Activated CD8-positive, alpha-beta T cell treated with anti-CD3 and anti-CD28 coated beads for 36 hours (primary cell): ENCODE results near the gene FAAH. TPM values are rescaled to one million over a fixed set of nuclear protein-coding genes. Genes with fewer than 3 reads are reported as not detected.
A peak's percentile ranks its signal among the peaks of the same experiment; 100 is the strongest.

Source experiments
- ATAC-seq: fragments of 200-7000 bp; cut with Tn5 transposase; one replicate; pipeline ENCODE4 v1.10.0; 2021; ENCODE audit warnings: mild to moderate bottlenecking, moderate library complexity
- CTCF ChIA-PET: fragments of 350-600 bp; sonication (Branson Sonifier 250); formaldehyde crosslinking; loops from one replicate; lab custom pipeline; 2021; ENCODE audit warnings: antibody characterized with exemption; lab: Charles Lee
- POLR2A ChIA-PET: fragments of 350-600 bp; sonication (Branson Sonifier 250); formaldehyde crosslinking; loops from one replicate; lab custom pipeline; 2021; ENCODE audit warnings: antibody characterized with exemption; lab: Charles Lee
- DNase-seq: peaks from one replicate; pipeline ENCODE4 v3.0.0-alpha.2; 2020
- H3K27ac Mint-ChIP-seq: one replicate; pipeline ENCODE4 v1.8.0; 2021; ENCODE audit warnings: mild to moderate bottlenecking, mixed read lengths
- H3K27me3 Mint-ChIP-seq: one replicate; pipeline ENCODE4 v1.8.0; 2021; ENCODE audit warnings: mixed read lengths
- H3K36me3 Mint-ChIP-seq: one replicate; pipeline ENCODE4 v1.8.0; 2021; ENCODE audit warnings: low read depth, mixed read lengths
- H3K4me1 Mint-ChIP-seq: one replicate; pipeline ENCODE4 v1.8.0; 2021; ENCODE audit warnings: low read depth, mixed read lengths
- H3K4me3 Mint-ChIP-seq: one replicate; pipeline ENCODE4 v1.8.0; 2021; ENCODE audit warnings: mild to moderate bottlenecking, moderate library complexity, mixed read lengths
- H3K9me3 Mint-ChIP-seq: one replicate; pipeline ENCODE4 v1.8.0; 2021; ENCODE audit warnings: mixed read lengths
- CTCF ChIP-seq: fragments of 200-600 bp; IDR thresholded peaks from one replicate; pipeline ENCODE4 v1.8.0; 2022; ENCODE audit warnings: antibody characterized with exemption, mild to moderate bottlenecking
- intact Hi-C: fragments of 100-400 bp; cut with micrococcal nuclease; formaldehyde crosslinking; loops from one replicate; pipeline ENCODE4 v1.10.0; 2022
- total RNA-seq, 2 experiments: library from RNA; stranded (reverse); gene quantifications; one replicate each; pipeline ENCODE4 v1.2.3, GENCODE V29; 2021

The FAAH gene
- total RNA-seq, 2 experiments from 2014 or later, result 3.0 to 4.7 TPM

DNA sequence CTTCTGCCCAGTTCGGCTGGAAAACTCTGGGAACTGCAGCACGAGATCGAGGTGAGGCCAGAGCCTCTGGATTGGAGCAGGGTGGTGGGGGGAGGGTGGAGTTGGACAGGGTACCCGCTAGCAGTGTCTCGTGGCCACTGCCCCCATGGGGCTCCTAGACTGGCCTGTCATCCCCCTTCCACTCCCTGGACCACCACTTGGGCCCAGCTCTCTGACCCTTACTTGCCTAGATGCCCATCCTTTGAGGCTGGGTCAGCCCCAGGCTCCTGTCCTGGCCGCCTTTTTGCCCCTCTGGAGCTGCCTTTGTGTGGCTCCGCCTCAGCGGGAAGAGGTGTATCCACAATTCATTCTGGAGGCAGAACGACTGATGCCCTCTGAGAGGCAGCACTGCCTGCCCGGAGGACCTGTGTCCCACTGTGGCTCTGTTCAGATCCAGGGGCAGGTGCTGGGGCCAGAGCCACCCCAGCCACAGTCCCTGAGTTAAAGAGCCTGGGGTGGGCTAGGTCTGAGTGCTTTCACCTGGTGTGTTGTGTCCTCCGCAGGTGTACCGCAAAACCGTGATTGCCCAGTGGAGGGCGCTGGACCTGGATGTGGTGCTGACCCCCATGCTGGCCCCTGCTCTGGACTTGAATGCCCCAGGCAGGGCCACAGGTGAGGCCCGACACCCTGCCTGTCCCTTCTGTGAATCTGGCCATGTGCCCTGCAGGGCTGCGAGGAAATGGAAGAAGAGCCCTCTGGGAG, 17.7 kb downstream of the FAAH start:
- TF ChIP-seq CTCF, result peak; percentile 67
- POLR2A ChIA-PET, result no interaction called here
- DNase-seq (peak; percentile 51), ATAC-seq (no peak)
- intact Hi-C loops, result no loop called here
- Mint-ChIP-seq H3K9me3 (no peaks in the 10 kb centered on the region), H3K36me3 (no peaks in the 10 kb centered on the region), H3K27me3 (no peaks in the 10 kb centered on the region), H3K4me1 (no peaks in the 10 kb centered on the region), H3K4me3 (no peak overlapping the region), H3K27ac (no peak overlapping the region)
- CTCF ChIA-PET, result interaction anchor here (1.2 kb wide), 1 partner anchor 119 kb away, joined by 3 read pairs; no protein-coding TSS in a partner anchor

DNA sequence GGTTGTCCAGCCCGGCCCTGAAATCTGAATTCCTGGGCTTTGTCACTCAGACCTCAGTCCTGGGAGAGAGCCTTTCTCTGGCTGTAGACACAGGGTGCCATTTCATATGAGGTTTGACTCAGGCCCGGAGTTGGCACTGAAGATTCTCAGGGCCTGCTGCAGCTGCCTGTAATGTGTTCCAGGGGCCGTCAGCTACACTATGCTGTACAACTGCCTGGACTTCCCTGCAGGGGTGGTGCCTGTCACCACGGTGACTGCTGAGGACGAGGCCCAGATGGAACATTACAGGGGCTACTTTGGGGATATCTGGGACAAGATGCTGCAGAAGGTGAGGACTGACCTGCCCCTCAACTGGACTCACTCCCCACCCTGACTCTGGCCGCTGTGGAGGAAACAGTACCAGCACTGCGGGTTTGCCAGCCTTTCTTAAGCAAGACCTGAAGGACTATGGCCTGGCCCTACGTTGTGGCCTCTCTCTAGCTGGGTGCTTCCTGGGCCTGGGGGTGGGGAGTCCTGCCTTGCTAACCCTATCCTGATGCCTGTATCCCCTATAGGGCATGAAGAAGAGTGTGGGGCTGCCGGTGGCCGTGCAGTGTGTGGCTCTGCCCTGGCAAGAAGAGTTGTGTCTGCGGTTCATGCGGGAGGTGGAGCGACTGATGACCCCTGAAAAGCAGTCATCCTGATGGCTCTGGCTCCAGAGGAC, 18.9 kb downstream of the FAAH start:
- TF ChIP-seq CTCF, result peak; percentile 33
- ChIA-PET POLR2A (no interaction called here), CTCF (interaction anchor here (1.3 to 2.0 kb wide), 2 partner anchors 13 to 29 kb away, joined by 4 to 6 read pairs; no protein-coding TSS in a partner anchor)
- H3K9me3 Mint-ChIP-seq, result no peaks in the 10 kb centered on the region
- ATAC-seq (no peak), DNase-seq (no peak)
- intact Hi-C loops, result no loop called here
- no peak overlapping the region for H3K27ac Mint-ChIP-seq
- no peaks in the 10 kb centered on the region for H3K4me1 Mint-ChIP-seq
- H3K36me3 Mint-ChIP-seq, result no peaks in the 10 kb centered on the region
- H3K27me3 Mint-ChIP-seq, result no peaks in the 10 kb centered on the region
- H3K4me3 Mint-ChIP-seq, result no peak overlapping the region

- TF ChIP-seq CTCF, result peak; percentile 13
- Mint-ChIP-seq H3K4me1 (no peaks in the 10 kb centered on the region), H3K4me3 (no peak overlapping the region), H3K27ac (no peak overlapping the region), H3K36me3 (no peaks in the 10 kb centered on the region), H3K9me3 (no peaks in the 10 kb centered on the region), H3K27me3 (no peaks in the 10 kb centered on the region)
- intact Hi-C loops, result no loop called here
- POLR2A ChIA-PET, result no interaction called here
- CTCF ChIA-PET, result interaction anchor here (0.8 to 2.0 kb wide), 4 partner anchors 9 to 33 kb away, joined by 3 to 6 read pairs (median 4); no protein-coding TSS in a partner anchor
- peak; percentile 47 for DNase-seq
- ATAC-seq, result peak; percentile 91
Measured at GRCh38 chr1:46413596-46413985, 19.5 kb downstream of the FAAH start.

DNA sequence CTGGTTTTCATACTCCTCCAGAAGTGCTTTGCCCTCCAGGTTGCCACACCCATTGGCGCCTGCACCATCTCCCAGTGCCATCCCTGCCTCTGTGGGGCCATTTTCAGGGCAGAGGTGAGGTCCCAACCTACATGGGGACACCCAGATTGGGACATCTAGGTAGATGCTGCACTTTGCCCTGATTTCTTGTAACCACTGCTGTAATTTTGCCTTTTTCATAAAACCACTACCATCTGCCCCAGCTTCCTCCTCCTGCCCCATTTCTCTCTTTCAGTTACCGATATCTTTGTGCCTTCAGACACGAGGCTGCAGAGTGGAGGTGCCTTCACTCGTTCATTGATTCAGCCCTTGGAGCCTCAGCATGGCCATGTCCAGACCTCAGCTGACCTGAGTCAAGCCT, 21.4 kb downstream of the FAAH start:
- ChIA-PET POLR2A (no interaction called here), CTCF (no interaction called here)
- intact Hi-C loops, result no loop called here
- H3K27me3 Mint-ChIP-seq, result no peaks in the 10 kb centered on the region
- H3K9me3 Mint-ChIP-seq, result no peaks in the 10 kb centered on the region
- H3K4me3 Mint-ChIP-seq, result no peak overlapping the region
- no peak overlapping the region for H3K27ac Mint-ChIP-seq
- DNase-seq, result no peak
- TF ChIP-seq CTCF, result no peak
- no peaks in the 10 kb centered on the region for H3K36me3 Mint-ChIP-seq
- ATAC-seq, result no peak
- no peaks in the 10 kb centered on the region for H3K4me1 Mint-ChIP-seq

GRCh38 chr1:46418976-46419375, 24.9 kb downstream of the FAAH start:
- TF ChIP-seq CTCF, result no peak
- no peaks in the 10 kb centered on the region for H3K4me1 Mint-ChIP-seq
- no peak for DNase-seq
- H3K27ac Mint-ChIP-seq, result no peak overlapping the region
- no peaks in the 10 kb centered on the region for H3K9me3 Mint-ChIP-seq
- H3K27me3 Mint-ChIP-seq, result peaks cover 6% of the 10 kb centered on the region
- no peak overlapping the region for H3K4me3 Mint-ChIP-seq
- POLR2A ChIA-PET, result no interaction called here
- CTCF ChIA-PET, result interaction anchor here (0.9 kb wide), 1 partner anchor 28 kb away, joined by 5 read pairs; no protein-coding TSS in a partner anchor
- no peak for ATAC-seq
- no peaks in the 10 kb centered on the region for H3K36me3 Mint-ChIP-seq
- intact Hi-C loops, result no loop called here
